ENCODE data around the gene NCK1. TPM values are rescaled to one million over a fixed set of nuclear protein-coding genes. Genes with fewer than 3 reads are reported as not detected.

NCK1 gene
- total and polyA plus RNA-seq, 10 of the 15 experiments (the other 5 are each of a cell fraction or from before 2014, with no cell fraction given): 15.6 to 33.4 (median 25.0) TPM

DNA sequence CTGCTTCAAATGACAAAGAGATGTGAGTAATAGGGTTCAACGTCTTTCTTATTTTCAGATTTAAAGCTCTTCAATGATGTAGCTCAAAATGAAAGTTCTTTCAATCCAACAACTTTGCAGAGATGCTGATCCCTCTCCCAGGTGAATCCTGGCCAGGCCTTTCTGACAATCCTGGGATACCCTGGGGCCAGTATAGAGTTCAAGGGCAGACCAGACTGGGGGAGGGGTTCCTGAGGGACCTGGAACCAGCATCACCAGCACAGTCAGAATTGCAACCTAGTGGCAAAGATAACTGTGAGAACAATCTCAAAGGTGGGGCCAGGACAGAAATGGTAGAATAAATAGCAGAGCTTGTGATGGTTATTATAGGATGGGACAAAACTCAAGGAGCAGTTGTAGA lies 19.7 kb upstream of the NCK1 start:
- ChIA-PET RAD21 (ENCODE audit: unreplicated experiment) (no interaction called here), CTCF (no interaction called here), POLR2A (no interaction called here), SMC1A (ENCODE audit: uncharacterized antibody, unreplicated experiment) (interaction anchor here (0.7 to 1.2 kb wide), 2 partner anchors 14 to 18 kb away, joined by 3 to 4 read pairs; no protein-coding TSS in a partner anchor)
- Histone ChIP-seq H3K4me2 (ENCODE audit: control insufficient read depth, insufficient read depth) (no peak overlapping the region), H4K20me1 (ENCODE audit: control insufficient read depth, insufficient read depth) (no peaks in the 10 kb centered on the region), H3K9me3 (replicated peaks; ENCODE audit: control insufficient read depth, insufficient read depth, low read length) (no peaks in the 10 kb centered on the region), H3K36me3 (ENCODE audit: control insufficient read depth in 2 of 2, insufficient read depth in 2 of 2, low read length in 1 of 2) (no peaks in the 10 kb centered on the region; a peak in 1 of 4 replicates), H3K4me3 (no peak overlapping the region), H3K27ac (ENCODE audit: control insufficient read depth, insufficient read depth) (no peak overlapping the region), H3K79me2 (ENCODE audit: control insufficient read depth, insufficient read depth, low read length) (no peaks in the 10 kb centered on the region), H3K9ac (ENCODE audit: control insufficient read depth, insufficient read depth, low read length) (no peak overlapping the region), H3K4me1 (ENCODE audit: control insufficient read depth, insufficient read depth, low read length) (no peaks in the 10 kb centered on the region), H3K27me3 (replicated peaks in 1 of 2; ENCODE audit: control insufficient read depth in 2 of 2, insufficient read depth in 2 of 2, low read length in 1 of 2) (no peaks in the 10 kb centered on the region), H2AFZ (ENCODE audit: control insufficient read depth, low read depth, low read length) (no peak overlapping the region)
- TF ChIP-seq RAD21 (IDR thresholded peaks at IDR 0.05; ENCODE audit: insufficient read depth, low read depth, low read length) (no peak), NBN (IDR thresholded peaks at IDR 0.05) (no peak), BCLAF1 (IDR thresholded peaks at IDR 0.05) (no peak), MYC (IDR thresholded peaks at IDR 0.05; ENCODE audit: insufficient read depth, insufficient read length, insufficient replicate concordance, low read length, severe bottlenecking) (no peak), IKZF2 (IDR thresholded peaks at IDR 0.05) (no peak), PML (IDR thresholded peaks at IDR 0.05; ENCODE audit: low read length) (no peak)
- TF ChIP-seq, protein P1, sequence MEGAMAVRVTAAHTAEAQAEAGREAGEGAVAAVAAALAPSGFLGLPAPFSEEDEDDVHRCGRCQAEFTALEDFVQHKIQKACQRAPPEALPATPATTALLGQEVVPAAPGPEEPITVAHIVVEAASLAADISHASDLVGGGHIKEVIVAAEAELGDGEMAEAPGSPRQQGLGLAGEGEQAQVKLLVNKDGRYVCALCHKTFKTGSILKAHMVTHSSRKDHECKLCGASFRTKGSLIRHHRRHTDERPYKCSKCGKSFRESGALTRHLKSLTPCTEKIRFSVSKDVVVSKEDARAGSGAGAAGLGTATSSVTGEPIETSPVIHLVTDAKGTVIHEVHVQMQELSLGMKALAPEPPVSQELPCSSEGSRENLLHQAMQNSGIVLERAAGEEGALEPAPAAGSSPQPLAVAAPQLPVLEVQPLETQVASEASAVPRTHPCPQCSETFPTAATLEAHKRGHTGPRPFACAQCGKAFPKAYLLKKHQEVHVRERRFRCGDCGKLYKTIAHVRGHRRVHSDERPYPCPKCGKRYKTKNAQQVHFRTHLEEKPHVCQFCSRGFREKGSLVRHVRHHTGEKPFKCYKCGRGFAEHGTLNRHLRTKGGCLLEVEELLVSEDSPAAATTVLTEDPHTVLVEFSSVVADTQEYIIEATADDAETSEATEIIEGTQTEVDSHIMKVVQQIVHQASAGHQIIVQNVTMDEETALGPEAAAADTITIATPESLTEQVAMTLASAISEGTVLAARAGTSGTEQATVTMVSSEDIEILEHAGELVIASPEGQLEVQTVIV (IDR thresholded peaks at IDR 0.05; ENCODE audit: borderline replicate concordance, partially characterized antibody): no peak
- TF ChIP-seq, protein P2, sequence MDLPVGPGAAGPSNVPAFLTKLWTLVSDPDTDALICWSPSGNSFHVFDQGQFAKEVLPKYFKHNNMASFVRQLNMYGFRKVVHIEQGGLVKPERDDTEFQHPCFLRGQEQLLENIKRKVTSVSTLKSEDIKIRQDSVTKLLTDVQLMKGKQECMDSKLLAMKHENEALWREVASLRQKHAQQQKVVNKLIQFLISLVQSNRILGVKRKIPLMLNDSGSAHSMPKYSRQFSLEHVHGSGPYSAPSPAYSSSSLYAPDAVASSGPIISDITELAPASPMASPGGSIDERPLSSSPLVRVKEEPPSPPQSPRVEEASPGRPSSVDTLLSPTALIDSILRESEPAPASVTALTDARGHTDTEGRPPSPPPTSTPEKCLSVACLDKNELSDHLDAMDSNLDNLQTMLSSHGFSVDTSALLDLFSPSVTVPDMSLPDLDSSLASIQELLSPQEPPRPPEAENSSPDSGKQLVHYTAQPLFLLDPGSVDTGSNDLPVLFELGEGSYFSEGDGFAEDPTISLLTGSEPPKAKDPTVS (IDR thresholded peaks at IDR 0.05; ENCODE audit: low read depth, low read length): no peak
- TF ChIP-seq, protein P3, sequence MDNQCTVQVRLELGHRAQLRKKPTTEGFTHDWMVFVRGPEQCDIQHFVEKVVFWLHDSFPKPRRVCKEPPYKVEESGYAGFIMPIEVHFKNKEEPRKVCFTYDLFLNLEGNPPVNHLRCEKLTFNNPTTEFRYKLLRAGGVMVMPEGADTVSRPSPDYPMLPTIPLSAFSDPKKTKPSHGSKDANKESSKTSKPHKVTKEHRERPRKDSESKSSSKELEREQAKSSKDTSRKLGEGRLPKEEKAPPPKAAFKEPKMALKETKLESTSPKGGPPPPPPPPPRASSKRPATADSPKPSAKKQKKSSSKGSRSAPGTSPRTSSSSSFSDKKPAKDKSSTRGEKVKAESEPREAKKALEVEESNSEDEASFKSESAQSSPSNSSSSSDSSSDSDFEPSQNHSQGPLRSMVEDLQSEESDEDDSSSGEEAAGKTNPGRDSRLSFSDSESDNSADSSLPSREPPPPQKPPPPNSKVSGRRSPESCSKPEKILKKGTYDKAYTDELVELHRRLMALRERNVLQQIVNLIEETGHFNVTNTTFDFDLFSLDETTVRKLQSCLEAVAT (IDR thresholded peaks at IDR 0.05): no peak
- no peak for DNase-seq (ENCODE audit: low read depth, low spot score)
- in situ Hi-C loops (cut with MboI) (no loop called here), intact Hi-C loops (cut with micrococcal nuclease; ENCODE audit: unreplicated experiment) (no loop called here)
- FAIRE-seq: no peak
- no peak for ATAC-seq
- BruUV-seq (replicated peaks): no TSS peak
- WGBS (ENCODE audit: insufficient coverage, insufficient replicate concordance, low lambda C conversion rate, missing lambda C conversion rate): 100% methylated on average over 1 of the region's 1 CpG

Data from GM12878 (cell line).